Measurements from ENCODE around the gene ITGAV.

GRCh38 chr2:186697536-186697935 is 107.7 kb downstream of the ITGAV start:
- no peak for TF ChIP-seq POU2F2 (IDR thresholded peaks at IDR 0.05; ENCODE audit: low read depth, low read length)
- no peak for TF ChIP-seq PAX5 (IDR thresholded peaks at IDR 0.05; ENCODE audit: insufficient read depth, low read length, severe bottlenecking)
- no peak for TF ChIP-seq TAF1 (IDR thresholded peaks at IDR 0.05; ENCODE audit: low read depth, low read length)
- TF ChIP-seq POLR2AphosphoS5 (IDR thresholded peaks at IDR 0.05; ENCODE audit: low read depth, low read length): no peak
- no peak for TF ChIP-seq POLR2A (IDR thresholded peaks at IDR 0.05; ENCODE audit: low read depth, low read length)
